Skeletal muscle tissue (tissue), 4 donors: ENCODE data around the gene DMD. TPM values are rescaled to one million over a fixed set of nuclear protein-coding genes. Genes with fewer than 3 reads are reported as not detected.

ENCODE experiments used
- H3K27ac ChIP-seq: one replicate; pipeline ENCODE4 v1.7.0; 2013; ENCODE audit warnings: mild to moderate bottlenecking, low read depth, low read length, inconsistent platforms
- H3K27me3 ChIP-seq, 3 donors: one replicate each; pipeline ENCODE4 v1.7.0; 2013; ENCODE audit warnings: low read length in 3 of 3; ENCODE audit not compliant: control insufficient read depth in 3 of 3, insufficient read depth in 3 of 3
- H3K36me3 ChIP-seq, 3 donors: one replicate each; pipeline ENCODE4 v1.7.0; 2013; ENCODE audit warnings: low read length in 3 of 3; ENCODE audit not compliant: control insufficient read depth in 3 of 3, insufficient read depth in 3 of 3
- H3K4me1 ChIP-seq, 3 donors: one replicate each; pipeline ENCODE4 v1.7.0; 2013; ENCODE audit warnings: low read length in 3 of 3, mild to moderate bottlenecking in 3 of 3; ENCODE audit not compliant: control insufficient read depth in 3 of 3, insufficient read depth in 3 of 3
- H3K4me3 ChIP-seq, 3 donors: one replicate each; pipeline ENCODE4 v1.7.0; 2013; ENCODE audit warnings: low read length in 3 of 3
- H3K9ac ChIP-seq, 3 donors: one replicate each; pipeline ENCODE4 v1.7.0; 2013; ENCODE audit warnings: low read length in 3 of 3, mild to moderate bottlenecking in 3 of 3, moderate library complexity in 2 of 3, low read depth in 1 of 3
- H3K9me3 ChIP-seq, 3 donors: one replicate each; pipeline ENCODE4 v1.7.0; 2013; ENCODE audit warnings: low read length in 3 of 3; ENCODE audit not compliant: control insufficient read depth in 3 of 3
- total RNA-seq: library from RNA; depleted of rRNA; stranded (reverse); fragments of >200 nt; gene quantifications from one replicate; pipeline ENCODE4 v1.2.3, GENCODE V29; 2014
- donor health status: Osteomylitis.

The DMD gene
- total RNA-seq, 1 donor from 2014 or later = 190 TPM

GRCh38 chrX:31236231-31236630 is 1975.1 kb downstream of the DMD start:
- no peaks in the 10 kb centered on the region for H3K36me3 ChIP-seq
- no peak overlapping the region for H3K4me3 ChIP-seq
- no peaks in the 10 kb centered on the region for H3K27me3 ChIP-seq
- no peak overlapping the region for H3K9ac ChIP-seq
- H3K4me1 ChIP-seq = no peaks in the 10 kb centered on the region
- H3K9me3 ChIP-seq = no peaks in the 10 kb centered on the region
- H3K27ac ChIP-seq = no peak overlapping the region

- H3K4me1 ChIP-seq = no peaks in the 10 kb centered on the region
- H3K27me3 ChIP-seq = no peaks in the 10 kb centered on the region
- no peak overlapping the region for H3K4me3 ChIP-seq
- H3K9me3 ChIP-seq = no peaks in the 10 kb centered on the region
- no peak overlapping the region for H3K9ac ChIP-seq
- no peak overlapping the region for H3K27ac ChIP-seq
- H3K36me3 ChIP-seq = no peaks in the 10 kb centered on the region
Measured at GRCh38 chrX:31233941-31234496, 1977.3 kb downstream of the DMD start.

- H3K36me3 ChIP-seq = no peaks in the 10 kb centered on the region
- no peaks in the 10 kb centered on the region for H3K27me3 ChIP-seq
- no peak overlapping the region for H3K27ac ChIP-seq
- no peaks in the 10 kb centered on the region for H3K9me3 ChIP-seq
- no peaks in the 10 kb centered on the region for H3K4me1 ChIP-seq
- no peak overlapping the region for H3K9ac ChIP-seq
- H3K4me3 ChIP-seq = no peak overlapping the region
Measured at GRCh38 chrX:31232506-31232905, 1978.8 kb downstream of the DMD start.

- no peak overlapping the region for H3K4me3 ChIP-seq
- H3K36me3 ChIP-seq = no peaks in the 10 kb centered on the region
- H3K27ac ChIP-seq = no peak overlapping the region
- no peaks in the 10 kb centered on the region for H3K4me1 ChIP-seq
- H3K27me3 ChIP-seq = no peaks in the 10 kb centered on the region
- H3K9me3 ChIP-seq = no peaks in the 10 kb centered on the region
- no peak overlapping the region for H3K9ac ChIP-seq
Measured at GRCh38 chrX:31228909-31229308, 1982.4 kb downstream of the DMD start.

GRCh38 chrX:31228415-31228832 is 1982.9 kb downstream of the DMD start:
- H3K9ac ChIP-seq = no peak overlapping the region
- no peaks in the 10 kb centered on the region for H3K4me1 ChIP-seq
- no peak overlapping the region for H3K27ac ChIP-seq

GRCh38 chrX:31227250-31227649 is 1984.1 kb downstream of the DMD start:
- Histone ChIP-seq H3K4me1 (no peaks in the 10 kb centered on the region), H3K27me3 (no peaks in the 10 kb centered on the region), H3K36me3 (no peaks in the 10 kb centered on the region), H3K9me3 (no peaks in the 10 kb centered on the region), H3K9ac (no peak overlapping the region), H3K4me3 (no peak overlapping the region), H3K27ac (no peak overlapping the region)

More at GRCh38 chrX:31228415-31228832, 1982.9 kb downstream of the DMD start:
- Histone ChIP-seq H3K9me3 (no peaks in the 10 kb centered on the region), H3K4me3 (no peak overlapping the region), H3K27me3 (no peaks in the 10 kb centered on the region), H3K36me3 (no peaks in the 10 kb centered on the region)

GRCh38 chrX:31225819-31226218 is 1985.5 kb downstream of the DMD start:
- no peak overlapping the region for H3K4me3 ChIP-seq
- no peak overlapping the region for H3K9ac ChIP-seq
- H3K27me3 ChIP-seq = no peaks in the 10 kb centered on the region
- H3K27ac ChIP-seq = no peak overlapping the region
- no peaks in the 10 kb centered on the region for H3K36me3 ChIP-seq
- H3K4me1 ChIP-seq = no peaks in the 10 kb centered on the region
- no peaks in the 10 kb centered on the region for H3K9me3 ChIP-seq

- no peak overlapping the region for H3K9ac ChIP-seq
- no peaks in the 10 kb centered on the region for H3K9me3 ChIP-seq
- H3K36me3 ChIP-seq = no peaks in the 10 kb centered on the region
- H3K27ac ChIP-seq = no peak overlapping the region
- H3K4me3 ChIP-seq = no peak overlapping the region
- peaks cover 0 to 3% (median 0%) of the 10 kb centered on the region in 3 donors for H3K4me1 ChIP-seq
- no peaks in the 10 kb centered on the region for H3K27me3 ChIP-seq
Measured at GRCh38 chrX:31224381-31225012, 1986.9 kb downstream of the DMD start.

GRCh38 chrX:31223817-31224216 is 1987.5 kb downstream of the DMD start:
- Histone ChIP-seq H3K9ac (no peak overlapping the region), H3K4me1 (peaks cover 0 to 3% (median 0%) of the 10 kb centered on the region in 3 donors), H3K9me3 (no peaks in the 10 kb centered on the region), H3K36me3 (no peaks in the 10 kb centered on the region), H3K27ac (no peak overlapping the region), H3K27me3 (no peaks in the 10 kb centered on the region), H3K4me3 (no peak overlapping the region)

- peaks cover 0 to 3% (median 0%) of the 10 kb centered on the region in 3 donors for H3K4me1 ChIP-seq
- no peak overlapping the region for H3K9ac ChIP-seq
- H3K36me3 ChIP-seq = no peaks in the 10 kb centered on the region
- H3K27me3 ChIP-seq = no peaks in the 10 kb centered on the region
- no peak overlapping the region for H3K27ac ChIP-seq
- H3K4me3 ChIP-seq = no peak overlapping the region
- H3K9me3 ChIP-seq = no peaks in the 10 kb centered on the region
Measured at GRCh38 chrX:31222946-31223345, 1988.4 kb downstream of the DMD start.
